NCI-H524 treated with DMSO at 0.1 percent for 48 hours (cell line): ENCODE measurements around the gene TRNP1.
"Not testable (repeated sequence)": the region's sequence is repeated elsewhere in the genome, so short reads cannot be mapped to it uniquely, and the experiment has no call there.

Source experiments
- DNase-seq: peaks from one replicate; lab custom pipeline; 2025; lab: John Stamatoyannopoulos, UW

Gene TRNP1

DNA sequence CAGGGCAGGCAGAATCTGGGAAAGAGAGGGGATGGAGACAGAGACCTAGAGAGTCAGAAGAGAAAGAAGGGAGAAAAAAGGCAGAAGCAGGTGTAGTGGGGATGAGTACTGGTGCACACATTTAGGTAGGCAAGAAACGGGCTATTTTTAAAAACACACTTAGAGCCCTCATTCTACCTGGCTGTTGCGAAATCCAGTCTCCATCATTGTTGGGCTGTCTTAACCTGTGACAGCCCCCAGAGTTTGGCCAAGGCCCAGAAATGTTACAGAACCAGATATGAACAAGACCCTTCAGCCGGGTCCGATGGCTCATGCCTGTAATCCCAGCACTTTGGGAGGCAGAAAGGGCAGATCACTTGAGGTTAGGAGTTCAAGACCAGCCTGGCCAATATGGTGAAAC is 20.7 kb upstream of the TRNP1 start:
- no peak for DNase-seq

DNA sequence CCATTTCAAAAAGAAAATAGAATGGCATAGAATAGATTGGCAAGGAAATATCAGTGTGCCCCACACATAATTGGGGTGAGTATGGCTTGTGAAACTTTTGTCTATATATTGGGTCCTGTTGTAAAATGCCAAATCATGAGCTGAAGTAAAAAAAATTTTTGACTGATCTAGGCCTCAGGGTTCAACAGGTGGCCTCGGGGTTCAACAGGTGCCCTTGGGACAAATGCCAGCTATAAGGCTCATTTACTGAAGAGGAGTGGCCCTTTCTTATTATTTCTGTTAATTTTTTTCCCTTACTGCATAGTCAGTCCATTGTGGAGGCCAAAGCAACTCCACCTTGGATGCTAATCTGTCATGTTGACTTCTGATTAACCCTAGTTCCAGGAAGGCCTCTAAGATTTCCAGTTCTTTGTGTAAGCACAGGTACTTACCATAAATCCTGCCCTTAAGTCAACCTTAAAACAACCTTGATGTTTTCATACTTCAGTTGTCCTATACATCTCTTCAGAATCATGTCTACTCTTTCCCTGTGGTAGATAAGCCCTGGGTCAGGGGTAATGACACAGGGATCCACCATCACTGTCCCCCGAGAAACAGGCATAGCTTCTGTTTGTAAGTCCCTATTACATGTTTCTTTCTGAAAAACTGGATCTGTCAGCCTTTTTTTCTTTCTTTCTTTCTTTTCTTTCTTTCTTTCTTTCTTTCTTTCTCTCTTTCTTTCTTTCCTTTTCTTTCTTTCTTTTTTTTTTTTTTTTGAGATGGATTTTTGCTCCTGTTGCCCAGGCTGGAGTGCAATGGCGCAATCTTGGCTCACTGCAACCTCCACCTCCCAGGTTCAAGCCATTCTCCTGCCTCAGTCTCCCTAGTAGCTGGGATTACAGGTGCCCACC is 16.6 kb upstream of the TRNP1 start:
- no peak for DNase-seq

DNA sequence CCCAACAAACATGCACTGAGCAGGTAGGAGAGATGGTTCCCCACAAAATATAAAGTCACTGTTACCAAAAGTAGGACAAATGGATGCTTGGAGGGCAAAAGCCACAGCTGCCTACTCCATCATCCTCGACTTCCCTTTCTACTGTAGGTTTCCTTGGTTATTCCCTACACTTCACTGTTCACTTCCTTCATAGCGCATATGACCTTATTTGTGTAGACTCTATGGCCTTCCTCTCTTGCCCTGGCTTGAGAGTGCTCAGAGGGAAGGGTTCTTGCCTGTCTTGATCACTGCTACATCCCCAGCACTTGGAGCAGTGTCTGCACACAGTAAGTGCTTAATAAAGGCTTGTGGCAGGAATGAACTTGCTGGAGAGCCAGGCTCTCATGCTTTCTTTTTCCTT is 14.6 kb upstream of the TRNP1 start:
- DNase-seq: no peak

DNA sequence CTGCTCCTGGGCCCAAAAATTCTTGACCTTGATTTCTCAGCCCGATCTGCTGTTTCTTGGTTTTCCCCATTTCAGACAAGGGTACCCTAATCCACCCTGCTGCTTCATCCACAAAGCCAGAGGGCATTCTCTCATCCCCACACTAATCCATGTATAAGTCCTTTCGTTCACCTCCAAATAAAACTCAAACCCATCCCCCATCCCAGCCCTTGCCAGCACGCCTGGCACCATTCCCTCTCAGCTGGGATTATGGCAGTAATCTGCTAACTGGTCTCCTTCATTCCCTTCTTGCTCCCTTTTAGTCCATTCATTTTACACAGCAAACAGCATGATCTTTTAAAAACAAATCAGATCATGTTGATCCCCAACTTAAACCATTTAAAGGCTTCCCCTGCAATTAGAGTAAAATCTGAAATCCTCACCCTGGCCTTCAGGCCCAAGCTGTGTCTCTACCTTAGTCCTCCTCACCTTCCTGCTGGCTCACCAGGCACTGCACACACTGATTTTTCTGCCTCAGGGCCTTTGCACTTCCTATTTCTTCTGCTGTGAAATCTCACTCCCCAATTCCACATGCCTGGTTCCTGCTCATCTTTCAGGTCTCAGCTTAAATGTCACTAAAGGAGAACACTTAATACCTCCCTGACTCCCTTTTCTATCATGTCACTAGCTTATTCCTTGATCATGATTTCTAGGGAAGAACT is 12.2 kb upstream of the TRNP1 start:
- DNase-seq: no peak

DNA sequence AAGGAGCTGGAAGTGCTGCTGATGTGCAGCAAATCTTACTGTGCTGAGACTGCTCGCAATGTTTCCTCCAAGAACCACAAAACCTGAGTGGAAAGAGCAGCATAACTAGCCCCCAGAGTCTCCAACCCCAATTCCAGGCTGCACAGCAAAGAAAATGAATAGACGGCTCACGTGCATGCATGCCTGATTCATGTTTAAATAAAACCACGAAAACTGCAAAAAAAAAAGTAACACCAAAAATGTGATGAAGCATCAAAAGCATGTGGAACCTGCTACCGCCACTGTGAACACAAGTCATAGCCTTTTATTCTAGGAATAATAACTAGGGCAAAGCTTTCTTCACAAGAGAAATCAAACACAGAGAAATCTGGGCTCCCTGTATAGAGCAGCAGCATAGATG is 9.6 kb upstream of the TRNP1 start:
- DNase-seq: no peak

DNA sequence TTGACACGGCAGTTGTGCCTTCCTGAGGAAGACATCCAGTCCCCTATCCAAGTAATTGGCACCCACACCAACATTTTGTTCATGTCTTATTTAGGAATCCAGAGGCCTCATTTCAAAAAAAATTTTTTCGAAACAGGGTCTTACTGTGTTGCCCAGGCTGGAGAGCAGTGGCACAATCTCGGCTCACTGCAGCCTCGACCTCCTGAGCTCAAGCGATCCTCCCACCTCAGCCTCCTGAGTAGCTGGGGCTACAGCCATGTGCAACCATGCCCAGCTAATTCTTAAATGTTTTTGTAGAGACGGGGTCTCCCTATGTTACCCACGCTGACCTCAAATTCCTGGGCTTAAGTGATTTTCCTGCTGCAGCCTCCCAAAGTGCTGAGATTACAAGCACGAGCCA is 9.2 kb upstream of the TRNP1 start:
- no peak for DNase-seq

DNA sequence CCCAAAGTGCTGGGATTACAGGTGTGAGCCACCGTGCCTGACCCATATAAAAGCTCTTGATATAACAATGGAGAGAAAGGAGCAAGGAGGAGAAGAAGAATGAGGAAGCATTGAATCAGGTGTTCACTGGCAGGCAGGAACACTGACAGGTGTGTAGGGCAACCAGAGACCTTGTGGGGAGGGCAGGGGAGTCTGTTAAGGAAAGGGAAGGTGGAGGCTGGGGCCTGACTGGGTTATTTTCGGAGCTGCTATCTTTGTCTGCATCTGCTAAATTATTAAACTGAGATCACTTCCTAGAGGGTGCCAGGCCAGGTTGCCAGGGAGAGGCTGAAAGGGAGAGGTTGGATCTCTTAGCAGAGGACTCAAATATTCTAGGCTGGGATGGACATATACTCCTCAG is 6.8 kb upstream of the TRNP1 start:
- no peak for DNase-seq

DNA sequence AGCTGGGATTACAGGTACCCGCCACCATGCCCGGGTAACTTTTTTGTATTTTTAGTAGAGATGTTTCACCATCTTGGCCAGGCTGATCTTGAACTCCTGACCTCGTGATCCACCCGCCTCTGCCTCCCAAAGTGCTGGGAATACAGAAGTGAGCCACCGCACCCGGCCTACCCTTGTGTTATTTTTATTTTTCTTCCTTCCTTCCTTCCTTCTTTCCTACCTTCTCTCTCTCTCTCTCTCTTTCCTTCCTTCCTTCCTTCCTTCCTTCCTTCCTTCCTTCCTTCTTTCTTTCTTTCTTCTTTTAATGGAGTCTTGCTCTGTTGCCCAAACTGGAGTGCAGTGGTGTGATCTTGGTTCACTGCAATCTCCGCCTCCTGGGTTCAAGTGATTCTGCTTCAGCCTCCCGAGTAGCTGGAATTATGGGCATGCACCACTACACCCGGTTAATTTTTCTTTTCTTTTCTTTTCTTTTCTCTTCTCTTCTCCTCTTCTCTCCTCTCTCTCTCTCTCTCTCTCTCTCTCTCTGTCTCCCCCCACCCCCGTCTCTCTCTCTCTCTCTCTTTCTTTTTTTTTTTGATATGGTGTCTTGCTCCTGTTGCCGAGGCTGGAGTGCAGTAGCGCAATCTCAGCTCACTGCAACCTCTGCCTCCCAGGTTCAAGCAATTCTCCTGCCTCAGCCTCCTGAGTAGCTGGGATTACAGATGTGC is 3.9 kb upstream of the TRNP1 start:
- DNase-seq: not testable (repeated sequence)

DNA sequence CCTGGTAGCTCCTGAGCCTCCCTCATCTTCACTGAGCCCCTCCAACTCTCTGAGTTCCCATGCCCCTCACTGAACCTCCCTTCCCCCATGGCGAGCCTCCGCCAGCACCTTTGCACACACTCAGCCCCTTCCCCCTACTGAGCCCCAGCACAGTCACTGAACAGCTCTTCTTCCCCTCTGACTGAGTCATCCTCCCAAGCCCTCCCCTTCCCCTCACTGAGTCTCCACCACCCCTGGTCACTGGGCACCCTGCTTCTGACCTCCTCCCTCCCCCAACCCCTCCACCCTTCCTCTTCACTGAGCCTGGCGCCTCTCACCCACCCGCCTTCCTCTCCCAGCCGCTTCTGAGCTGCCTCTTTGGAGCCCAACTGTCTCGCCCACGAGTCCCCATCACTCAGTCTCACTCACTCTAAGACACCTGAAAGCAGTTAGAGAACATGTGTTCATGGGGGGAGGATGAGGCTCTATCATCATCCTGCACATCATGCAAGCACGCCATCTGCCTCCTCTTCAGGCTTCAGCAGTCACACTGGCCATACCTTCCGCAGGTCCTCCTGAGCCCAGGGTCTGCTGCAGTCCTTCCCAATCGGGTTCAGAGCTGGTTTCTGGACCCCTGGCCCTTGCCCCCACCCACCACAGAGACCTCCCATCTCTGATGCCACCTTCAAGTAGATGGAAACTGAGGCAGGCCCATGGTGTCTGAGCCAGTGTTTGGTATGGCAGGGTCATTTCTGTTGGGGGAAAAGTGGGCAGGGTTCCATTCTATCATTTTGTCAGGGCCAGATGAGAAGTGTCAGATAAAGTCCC is 2.0 kb upstream of the TRNP1 start:
- DNase-seq: peak; percentile 55

DNA sequence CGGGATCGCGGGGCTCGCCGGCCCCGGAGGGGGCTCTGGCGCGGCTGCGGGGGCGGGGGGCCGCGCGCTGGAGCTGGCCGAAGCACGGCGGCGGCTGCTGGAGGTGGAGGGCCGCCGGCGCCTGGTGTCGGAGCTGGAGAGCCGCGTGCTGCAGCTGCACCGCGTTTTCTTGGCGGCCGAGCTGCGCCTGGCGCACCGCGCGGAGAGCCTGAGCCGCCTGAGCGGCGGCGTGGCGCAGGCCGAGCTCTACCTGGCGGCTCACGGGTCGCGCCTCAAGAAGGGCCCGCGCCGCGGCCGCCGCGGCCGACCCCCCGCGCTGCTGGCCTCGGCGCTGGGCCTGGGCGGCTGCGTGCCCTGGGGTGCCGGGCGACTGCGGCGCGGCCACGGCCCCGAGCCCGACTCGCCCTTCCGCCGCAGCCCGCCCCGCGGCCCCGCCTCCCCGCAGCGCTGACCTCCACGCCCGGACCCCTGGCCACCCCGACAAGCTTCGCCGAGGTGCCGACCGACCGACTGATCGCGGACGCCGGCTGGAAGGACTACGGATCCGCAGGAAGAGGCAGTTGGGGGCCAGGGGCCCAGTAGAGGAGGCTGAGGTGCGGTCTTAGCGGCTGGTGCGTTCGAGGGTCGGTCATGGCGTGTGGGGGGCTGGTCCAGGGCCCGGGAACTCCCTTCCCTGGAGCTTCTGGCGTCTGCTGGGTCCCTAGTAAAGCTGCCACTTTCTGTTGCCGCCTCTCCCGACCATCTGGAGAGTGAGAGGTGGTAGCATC is 711 bp downstream of the TRNP1 start:
- no peak for DNase-seq

DNA sequence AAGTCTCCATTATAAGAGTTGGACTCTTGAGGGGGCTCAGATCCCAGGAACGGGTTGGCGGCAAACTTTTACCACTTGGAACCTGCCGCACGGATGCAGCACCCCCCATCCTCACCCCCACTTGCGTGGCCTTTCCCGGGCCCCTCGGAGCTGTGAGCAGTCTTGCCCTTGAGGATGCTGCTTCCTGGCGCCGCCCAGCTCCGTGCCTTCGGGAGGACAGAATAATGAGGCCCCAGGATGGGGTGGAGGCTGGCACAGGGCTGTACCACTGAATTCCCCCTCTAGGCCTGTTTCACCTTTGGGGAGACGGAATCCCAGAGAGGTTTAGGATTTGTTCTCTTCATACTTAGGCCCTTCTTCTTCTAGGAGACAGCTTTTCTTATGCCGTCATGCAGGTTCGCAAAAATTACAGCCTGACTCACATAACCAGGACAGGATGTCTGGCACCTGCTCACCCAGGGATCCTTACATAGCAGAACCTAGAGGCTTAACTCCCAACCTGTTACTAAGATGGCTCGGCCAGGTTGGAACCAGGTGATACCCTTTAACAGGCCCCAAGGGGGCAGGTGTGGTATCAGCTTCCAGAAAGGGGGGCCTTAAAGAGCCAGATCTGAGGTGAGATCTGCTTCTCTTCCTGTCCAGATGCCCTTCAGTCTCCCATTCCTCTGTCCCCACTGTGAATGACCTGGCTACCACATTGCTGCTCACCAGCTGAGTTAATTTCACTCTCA is 1.5 kb downstream of the TRNP1 start:
- no peak for DNase-seq

DNA sequence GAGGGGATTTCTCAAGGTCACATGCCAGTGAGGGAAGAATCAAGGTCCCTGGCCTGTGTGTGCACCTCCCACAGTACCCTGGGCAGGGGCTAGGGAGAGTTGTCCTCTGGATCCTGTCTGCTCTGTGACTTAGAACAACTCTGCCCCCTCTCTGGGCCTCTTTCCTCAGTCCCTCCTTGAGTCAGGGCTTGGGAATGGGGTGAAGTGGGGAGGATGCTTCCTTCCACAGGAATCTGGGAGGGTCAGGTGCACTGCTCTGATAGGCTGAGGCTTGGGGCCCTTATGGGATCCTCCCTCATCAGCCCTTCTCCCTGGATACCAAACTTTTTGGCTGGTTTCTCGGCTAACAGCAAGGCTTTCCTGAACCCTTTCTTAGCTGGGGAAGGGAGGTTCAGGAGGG is 2.5 kb downstream of the TRNP1 start:
- DNase-seq: no peak

DNA sequence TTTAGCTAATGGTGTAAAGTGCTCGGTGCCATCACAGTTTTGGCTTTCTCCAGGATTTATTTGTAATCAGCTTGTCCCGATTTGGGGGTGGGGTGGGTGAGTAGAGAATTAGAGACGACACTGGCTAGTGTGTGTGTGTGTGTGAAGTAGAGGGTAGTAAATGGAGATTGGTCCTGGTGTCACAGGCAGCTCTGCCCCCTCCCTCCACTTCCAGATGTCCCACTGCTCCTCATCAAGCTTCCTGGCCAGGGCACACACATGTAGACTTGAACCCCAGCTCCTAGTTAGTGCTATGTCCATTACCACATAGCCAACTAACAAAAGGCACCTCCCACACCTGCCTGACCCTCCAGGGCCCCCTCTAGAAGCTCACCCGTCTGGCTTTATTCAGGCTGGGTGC is 3.2 kb downstream of the TRNP1 start:
- no peak for DNase-seq

DNA sequence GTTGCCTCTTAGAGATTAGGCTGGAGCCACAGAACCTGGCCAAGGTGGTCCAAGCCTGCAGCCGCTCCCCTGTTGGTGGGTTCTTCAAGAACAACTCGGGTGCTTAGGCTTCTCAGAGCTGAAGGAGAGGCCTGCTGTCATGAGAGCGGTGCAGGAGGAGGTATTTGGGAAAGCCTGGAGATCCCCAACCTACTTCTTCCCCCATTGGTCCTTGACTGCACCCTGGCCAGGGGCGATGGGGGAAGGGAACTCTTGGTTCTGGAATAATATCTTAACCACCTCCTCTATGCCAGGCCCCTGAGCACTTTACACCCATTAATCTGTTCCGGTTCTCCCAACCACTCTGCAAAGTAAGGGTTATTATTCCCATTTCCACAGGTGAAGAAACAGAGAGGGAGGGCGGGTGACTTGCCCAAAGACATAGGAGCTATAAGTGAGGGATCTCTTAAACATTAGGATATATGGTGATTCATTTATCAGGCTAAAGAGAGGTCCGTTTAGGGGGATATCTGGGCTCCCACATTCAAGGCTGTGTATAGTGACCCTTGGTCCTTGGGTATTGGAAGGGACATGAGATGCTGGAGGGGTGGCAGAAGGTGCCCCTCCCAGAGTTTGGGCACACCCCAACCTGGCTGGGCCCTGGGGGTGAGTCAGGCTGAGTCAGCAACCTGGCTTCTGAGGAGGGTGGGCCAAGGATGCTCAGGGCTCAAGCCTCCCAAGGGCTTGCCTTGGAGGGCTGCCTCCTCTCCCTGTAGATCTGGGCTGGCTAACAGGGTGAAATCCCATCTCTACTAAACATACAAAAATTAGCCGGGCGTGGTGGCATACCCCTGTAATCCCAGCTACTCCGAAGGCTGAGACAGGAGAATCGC is 5.2 kb downstream of the TRNP1 start:
- no peak for DNase-seq

DNA sequence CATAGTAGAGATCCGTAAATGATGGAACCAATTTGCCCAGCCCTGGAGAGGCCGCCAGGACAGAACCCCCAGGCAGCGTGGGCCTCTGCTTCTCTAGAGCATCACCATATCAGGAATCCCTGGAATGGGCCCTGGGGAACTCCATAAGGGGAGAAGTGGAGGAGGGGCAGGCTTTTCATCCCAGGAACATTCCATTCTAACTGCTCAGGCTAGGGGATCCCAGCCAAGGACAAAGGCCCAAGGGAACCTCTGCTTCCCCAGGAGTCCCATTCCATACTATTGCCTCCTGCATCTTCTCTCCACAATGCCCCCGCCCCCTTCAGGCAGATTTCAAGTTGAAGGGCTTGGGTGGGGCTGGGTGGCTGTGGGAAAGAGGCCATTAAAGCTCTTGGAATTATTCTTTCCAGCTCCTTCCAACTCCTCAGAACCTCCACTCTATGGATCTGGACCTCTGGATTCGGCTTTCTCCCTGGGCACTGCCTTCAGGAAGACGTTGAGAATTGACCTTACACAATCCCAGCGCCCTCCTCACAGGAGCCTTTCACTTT is 6.0 kb downstream of the TRNP1 start:
- no peak for DNase-seq

DNA sequence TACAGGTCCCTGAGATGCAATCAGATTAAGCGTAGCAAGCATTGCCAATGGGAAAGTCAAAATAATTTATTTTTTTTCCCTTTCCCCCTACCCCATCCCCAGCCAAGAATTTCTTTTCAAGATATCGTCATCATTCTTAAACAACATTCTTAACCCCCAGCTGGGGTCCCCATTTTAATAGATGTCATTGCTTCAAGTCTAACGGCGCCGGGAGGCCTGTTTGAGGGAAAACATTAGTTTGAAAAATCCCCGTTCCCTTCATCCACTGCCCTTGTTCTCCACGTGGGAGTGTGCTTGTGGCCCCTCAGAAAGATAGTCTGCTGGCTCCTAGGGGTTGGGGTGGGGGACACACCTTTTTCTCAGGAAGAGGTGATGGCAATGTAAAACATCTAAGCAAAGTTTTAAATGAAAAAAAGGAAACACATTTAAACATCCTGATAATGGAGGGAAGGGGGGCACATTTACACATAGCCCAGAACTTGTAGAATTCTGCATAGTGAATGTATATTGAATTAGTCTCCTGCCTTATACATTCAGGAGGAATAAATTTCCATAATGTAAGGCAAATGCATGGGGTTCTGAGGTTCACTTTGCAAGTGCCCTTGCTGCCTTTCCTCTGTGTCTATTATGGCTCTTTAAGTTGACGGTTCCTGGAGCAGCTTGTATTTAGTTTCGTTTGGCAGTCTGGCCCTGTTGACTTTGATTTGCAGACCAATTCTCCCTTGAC is 6.8 kb downstream of the TRNP1 start:
- DNase-seq: no peak

DNA sequence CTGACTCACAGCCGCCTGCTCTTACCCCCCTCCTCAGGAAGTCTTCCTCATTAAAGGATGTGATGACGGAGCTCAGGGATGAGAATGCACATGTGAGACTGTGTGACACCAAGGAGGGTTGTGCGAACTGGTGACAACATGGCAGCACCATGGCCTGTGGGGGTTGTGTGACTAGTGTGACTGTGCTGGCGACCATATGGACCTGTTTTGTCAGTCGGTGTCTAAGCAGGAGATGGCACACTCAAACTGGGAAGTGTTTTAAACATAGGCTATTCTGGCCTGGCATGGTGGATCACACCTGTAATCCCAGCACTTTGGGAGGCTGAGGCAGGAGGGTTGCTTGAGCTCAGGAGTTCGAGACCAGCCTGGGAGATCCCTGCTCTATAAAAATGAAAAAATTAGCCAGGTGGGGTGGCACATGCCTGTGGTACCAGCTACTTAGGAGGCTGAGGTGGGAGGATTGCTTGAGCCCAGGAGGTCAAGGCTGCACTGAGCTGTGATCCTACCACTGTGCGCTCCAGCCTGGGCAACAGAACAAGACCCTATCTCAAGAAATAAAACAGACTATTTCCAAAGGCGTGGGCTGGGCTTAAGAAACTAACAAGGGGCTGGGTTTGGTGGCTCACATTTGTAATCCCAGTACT is 7.4 kb downstream of the TRNP1 start:
- no peak for DNase-seq
